Tibial nerve (tissue), 3 donors: Measurements from ENCODE around the gene AMZ2.
"Not testable (repeated sequence)": the region's sequence is repeated elsewhere in the genome, so short reads cannot be mapped to it uniquely, and the experiment has no call there.

Experiments used
- CTCF ChIP-seq, 5 experiments: fragments of 200-600 bp in 3 of 5; fragments of 450-650 bp in 2 of 5; sonication (generic) in 3 of 5; IDR thresholded peaks; one replicate each; pipeline ENCODE4 v1.5.1; 2016 to 2019; ENCODE audit warnings: antibody characterized with exemption in 5 of 5, mild to moderate bottlenecking in 3 of 5, moderate library complexity in 2 of 5
- POLR2A ChIP-seq, 2 donors: fragments of 450-650 bp; IDR thresholded peaks; one replicate each; pipeline ENCODE4 v1.6.1; 2017; ENCODE audit warnings: antibody characterized with exemption in 2 of 2, mild to moderate bottlenecking in 2 of 2, moderate library complexity in 2 of 2

GRCh38 chr17:68234726-68235335 lies 13.0 kb upstream of the AMZ2 start:
- not testable (repeated sequence) for TF ChIP-seq POLR2A, CTCF (IDR thresholded peaks at IDR 0.05)
